Lung (tissue), 12 donors: ENCODE measurements around the gene CBARP. TPM values are rescaled to one million over a fixed set of nuclear protein-coding genes. Genes with fewer than 3 reads are reported as not detected.

Source experiments
- ATAC-seq: fragments of 200-7000 bp; cut with Tn5 transposase; one replicate; pipeline ENCODE4 v1.9.1; 2020; ENCODE audit warnings: moderate number of reproducible peaks; ENCODE audit not compliant: insufficient read depth, low FRiP score
- DNase-seq, 3 donors: peaks; one replicate each; pipeline ENCODE4 v3.0.0-alpha.2; 2013 to 2017
- H3K27ac ChIP-seq, 2 donors: one replicate each; pipeline ENCODE4 v1.5.1; 2013; ENCODE audit warnings: mild to moderate bottlenecking in 2 of 2, moderate library complexity in 2 of 2, control low read depth in 1 of 2, inconsistent platforms in 1 of 2, low read depth in 1 of 2, low read length in 1 of 2
- H3K27me3 ChIP-seq, 3 donors: one replicate each; pipeline ENCODE4 v1.5.1; 2013; ENCODE audit warnings: low read length in 2 of 3; ENCODE audit not compliant: control insufficient read depth in 3 of 3, insufficient read depth in 3 of 3
- H3K36me3 ChIP-seq, 4 donors: one replicate each; pipeline ENCODE4 v1.5.1; 2013; ENCODE audit warnings: low read length in 4 of 4, mild to moderate bottlenecking in 1 of 4, moderate library complexity in 1 of 4; ENCODE audit not compliant: control insufficient read depth in 4 of 4, insufficient read depth in 4 of 4
- H3K4me1 ChIP-seq, 5 donors: one replicate each; pipeline ENCODE4 v1.5.1; 2013; ENCODE audit warnings: low read length in 5 of 5, mild to moderate bottlenecking in 2 of 5, moderate library complexity in 1 of 5; ENCODE audit not compliant: control insufficient read depth in 5 of 5, insufficient read depth in 5 of 5
- H3K4me3 ChIP-seq: one replicate; pipeline ENCODE4 v1.5.1; 2013; ENCODE audit warnings: mild to moderate bottlenecking, control low read depth, moderate library complexity
- H3K9ac ChIP-seq, 2 donors: one replicate each; pipeline ENCODE4 v1.5.1; 2013; ENCODE audit warnings: low read length in 2 of 2, control low read depth in 1 of 2; ENCODE audit not compliant: insufficient read depth in 1 of 2
- H3K9me3 ChIP-seq, 4 donors: one replicate each; pipeline ENCODE4 v1.5.1; 2013; ENCODE audit warnings: low read length in 3 of 4, mild to moderate bottlenecking in 1 of 4, moderate library complexity in 1 of 4; ENCODE audit not compliant: control insufficient read depth in 4 of 4, insufficient read depth in 3 of 4
- CTCF ChIP-seq: IDR thresholded peaks from 2 replicates; pipeline ENCODE4 v1.5.1; 2012; ENCODE audit warnings: mild to moderate bottlenecking; ENCODE audit errors: control extremely low read depth, extremely low read depth
- WGBS, 2 donors: extraction: QIAGEN DNeasy Blood & Tissue Kit; methylation state at CpG; one replicate each; pipeline ENCODE4 v1.1.7; 2013; 5-methylcytosine and 5-hydroxymethylcytosine counted together
- polyA plus RNA-seq, 2 donors: library from polyadenylated mRNA; stranded (reverse); fragments of 200-250 nt; gene quantifications; one replicate each; pipeline ENCODE4 v1.2.1, GENCODE V29; 2013
- total RNA-seq, 2 donors: library from RNA; depleted of rRNA in 1 of 2; stranded (reverse); fragments of >200 nt in 1 of 2; gene quantifications; one replicate each; pipeline ENCODE4 v1.2.1, GENCODE V29; 2014 to 2021
- donor health status: control.
- donor health status: control.
- donor health status: Bipolar disorder and iron deficiency.
- donor health status: healthy.
- donor health status: DM: yes; HTN: yes; CAD: no.

Gene CBARP
- total and polyA plus RNA-seq, 4 donors, result 0.23 to 0.83 (median 0.59) TPM

GRCh38 chr19:1220477-1220930, 17.3 kb downstream of the CBARP start:
- ATAC-seq, result no peak
- H3K4me3 ChIP-seq, result no peak overlapping the region
- H3K9me3 ChIP-seq, result no peaks in the 10 kb centered on the region
- WGBS, 2 donors, result 91 to 95% methylated on average over 33 of the region's 33 CpGs
- no peaks in the 10 kb centered on the region for H3K27me3 ChIP-seq
- no peak overlapping the region for H3K9ac ChIP-seq
- H3K36me3 ChIP-seq, result peaks cover 0 to 46% (median 10%) of the 10 kb centered on the region in 4 donors
- no peak for TF ChIP-seq CTCF
- H3K27ac ChIP-seq, result no peak overlapping the region
- H3K4me1 ChIP-seq, result peaks cover 0 to 7% (median 0%) of the 10 kb centered on the region in 5 donors
- no peak for DNase-seq

- WGBS, 2 donors, result 94 to 96% methylated on average over 19 of the region's 19 CpGs
- no peaks in the 10 kb centered on the region for H3K9me3 ChIP-seq
- H3K27ac ChIP-seq, result no peak overlapping the region
- ATAC-seq (no peak), DNase-seq (no peak)
- H3K4me3 ChIP-seq, result no peak overlapping the region
- H3K9ac ChIP-seq, result no peak overlapping the region
- peaks cover 0 to 42% (median 10%) of the 10 kb centered on the region in 4 donors for H3K36me3 ChIP-seq
- H3K4me1 ChIP-seq, result peaks cover 0 to 11% (median 1%) of the 10 kb centered on the region in 5 donors
- no peak for TF ChIP-seq CTCF
- H3K27me3 ChIP-seq, result no peaks in the 10 kb centered on the region
These were observed 17.9 kb downstream of the CBARP start for GRCh38 chr19:1219786-1220476.

- H3K4me3 ChIP-seq, result no peak overlapping the region
- H3K27ac ChIP-seq, result peak overlapping the region in 1 of 2 donors; percentile 26
- DNase-seq (no peak), ATAC-seq (no peak)
- no peaks in the 10 kb centered on the region for H3K9me3 ChIP-seq
- H3K27me3 ChIP-seq, result no peaks in the 10 kb centered on the region
- 89 to 91% methylated on average over 37 of the region's 37 CpGs for WGBS, 2 donors
- H3K36me3 ChIP-seq, result peaks cover 0 to 36% (median 8%) of the 10 kb centered on the region in 4 donors
- no peak for TF ChIP-seq CTCF
- H3K4me1 ChIP-seq, result peaks cover 0 to 18% (median 4%) of the 10 kb centered on the region in 5 donors
- no peak overlapping the region for H3K9ac ChIP-seq
These were observed 18.8 kb downstream of the CBARP start for GRCh38 chr19:1218751-1219567.
